GM15510 (cell line): ENCODE data around the gene PRKG1.

Experiments used
- POLR2A ChIP-seq: IDR thresholded peaks from 3 replicates; pipeline ENCODE4 v1.6.1; 2011; ENCODE audit warnings: borderline replicate concordance; ENCODE audit not compliant: insufficient read length; ENCODE audit errors: extremely low read depth

The PRKG1 gene

DNA sequence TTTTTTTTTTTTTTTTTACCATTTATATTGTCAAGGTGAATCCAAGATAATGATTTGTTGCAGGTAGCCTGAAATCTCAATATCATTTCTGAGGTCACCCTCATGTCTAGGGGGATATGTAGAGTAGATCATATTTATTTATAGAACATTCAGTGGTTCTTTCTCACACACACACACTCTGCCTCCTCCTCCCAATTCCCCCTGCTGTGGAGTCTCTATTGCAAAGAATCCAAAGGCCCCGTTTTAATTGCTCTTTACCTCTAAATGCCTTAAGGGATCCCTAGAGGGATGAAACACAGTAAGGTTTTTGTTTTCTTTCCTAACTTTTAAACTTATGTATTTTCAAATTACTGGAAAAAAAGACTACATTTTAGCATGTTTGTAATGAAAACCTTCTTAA lies 170.0 kb downstream of the PRKG1 start:
- no peak for TF ChIP-seq POLR2A

DNA sequence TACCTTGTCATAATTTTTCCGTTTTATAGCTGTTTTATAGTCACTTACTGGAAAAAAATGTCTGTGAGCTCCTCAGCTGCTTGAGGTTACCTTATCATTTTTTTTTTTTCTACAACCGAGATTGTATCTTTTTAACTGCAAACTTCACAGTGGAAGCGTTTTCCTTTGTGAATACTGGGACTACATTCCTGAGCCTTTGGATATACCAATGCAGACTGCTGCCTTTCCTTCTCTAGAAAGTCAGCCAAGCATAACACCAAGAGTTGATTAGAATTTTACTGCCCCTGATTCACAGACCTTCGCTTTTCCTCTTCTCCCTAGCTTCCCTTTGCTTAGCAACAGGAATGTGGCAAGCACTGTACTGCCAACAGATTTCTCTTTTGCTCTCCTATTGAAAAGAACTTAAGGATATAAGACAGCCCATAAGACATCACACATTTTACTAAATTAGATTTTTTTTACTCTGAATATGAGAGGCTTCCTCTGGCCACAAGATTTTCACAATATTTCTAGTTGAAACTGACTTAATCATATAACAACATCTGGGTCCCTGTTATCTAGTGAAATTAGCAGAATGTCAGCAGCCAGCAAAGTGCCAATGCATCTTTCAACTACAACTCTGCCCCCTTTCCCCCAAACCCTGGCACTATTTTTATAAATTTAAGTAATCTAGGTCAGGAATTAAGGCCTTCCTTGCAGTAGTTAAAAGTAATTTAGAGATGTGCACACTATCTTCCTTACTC lies 170.6 kb downstream of the PRKG1 start:
- TF ChIP-seq POLR2A: no peak

DNA sequence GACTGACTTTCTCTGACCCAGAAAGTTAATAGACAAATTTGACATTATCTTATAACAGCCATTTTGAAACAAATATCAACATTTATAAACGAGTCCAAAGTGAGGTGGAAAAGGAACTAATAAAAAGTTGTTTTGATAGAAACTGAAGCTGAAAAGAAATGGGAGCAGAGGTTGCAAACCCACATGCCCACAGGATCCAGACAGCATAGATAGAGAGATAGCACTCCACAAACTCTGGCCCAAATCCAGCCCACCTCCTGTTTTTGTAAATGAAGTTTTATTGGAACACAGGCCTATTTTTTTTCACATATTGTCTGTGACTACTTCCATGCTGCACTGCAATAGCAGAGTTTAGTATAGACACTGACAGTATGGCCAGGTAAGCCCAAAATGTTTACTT lies 171.9 kb downstream of the PRKG1 start:
- TF ChIP-seq POLR2A: no peak

DNA sequence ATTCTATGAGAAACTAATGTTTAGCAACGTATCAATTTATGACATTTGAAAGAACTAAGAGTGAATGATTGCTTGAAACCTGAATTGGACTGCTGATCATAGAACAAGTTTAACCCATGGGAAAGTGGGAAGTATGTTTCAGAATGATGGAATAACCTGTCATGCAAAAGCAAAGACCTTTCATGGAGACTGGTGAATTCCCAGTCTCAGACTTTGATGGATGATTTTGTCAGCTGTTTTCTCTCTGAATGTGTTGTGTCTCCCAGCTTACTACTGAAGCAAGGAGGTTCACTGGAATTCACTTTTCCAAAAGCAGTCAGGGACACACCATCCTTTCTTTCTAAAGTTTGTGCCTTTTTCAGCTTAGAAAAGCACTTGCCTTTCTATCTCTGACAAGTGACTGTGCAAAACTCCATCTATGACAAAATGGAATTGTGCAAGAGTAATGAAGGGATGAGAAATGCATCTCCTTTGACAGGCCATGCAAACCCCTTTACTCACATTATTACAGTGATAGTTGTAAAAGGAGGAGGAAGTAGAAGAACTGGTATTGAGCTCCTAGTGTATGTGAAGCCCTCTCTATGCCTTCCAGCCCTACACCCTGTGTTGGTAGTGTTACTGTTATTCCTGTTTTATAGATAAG lies 176.1 kb downstream of the PRKG1 start:
- no peak for TF ChIP-seq POLR2A

- TF ChIP-seq POLR2A: no peak
Measured at GRCh38 chr10:51251110-51251509, 176.8 kb downstream of the PRKG1 start.

GRCh38 chr10:51255381-51255780 lies 181.1 kb downstream of the PRKG1 start:
- no peak for TF ChIP-seq POLR2A

- no peak for TF ChIP-seq POLR2A
Measured at GRCh38 chr10:51257511-51258248, 183.4 kb downstream of the PRKG1 start.

DNA sequence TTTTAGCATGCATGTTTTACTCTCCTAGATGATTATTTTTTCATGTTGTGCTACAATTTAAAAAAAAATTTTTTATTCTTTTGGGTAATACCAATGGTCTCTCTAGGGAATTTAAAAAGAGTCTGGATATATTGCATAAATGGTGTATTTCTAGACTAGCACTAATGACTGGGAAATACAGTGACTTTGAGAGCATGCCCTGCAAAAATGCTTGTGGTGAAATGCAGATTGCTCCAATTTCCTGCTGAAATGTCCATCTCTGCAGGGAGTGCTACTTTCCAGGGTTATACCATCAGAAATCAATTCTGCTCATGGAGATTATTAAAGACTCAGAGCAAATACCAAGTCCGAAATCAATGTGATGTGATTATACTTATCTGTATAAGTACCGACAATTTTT lies 186.1 kb downstream of the PRKG1 start:
- no peak for TF ChIP-seq POLR2A

GRCh38 chr10:51266496-51266895 lies 192.2 kb downstream of the PRKG1 start:
- TF ChIP-seq POLR2A: no peak

- TF ChIP-seq POLR2A: no peak
Measured at GRCh38 chr10:51269821-51270220, 195.5 kb downstream of the PRKG1 start.

DNA sequence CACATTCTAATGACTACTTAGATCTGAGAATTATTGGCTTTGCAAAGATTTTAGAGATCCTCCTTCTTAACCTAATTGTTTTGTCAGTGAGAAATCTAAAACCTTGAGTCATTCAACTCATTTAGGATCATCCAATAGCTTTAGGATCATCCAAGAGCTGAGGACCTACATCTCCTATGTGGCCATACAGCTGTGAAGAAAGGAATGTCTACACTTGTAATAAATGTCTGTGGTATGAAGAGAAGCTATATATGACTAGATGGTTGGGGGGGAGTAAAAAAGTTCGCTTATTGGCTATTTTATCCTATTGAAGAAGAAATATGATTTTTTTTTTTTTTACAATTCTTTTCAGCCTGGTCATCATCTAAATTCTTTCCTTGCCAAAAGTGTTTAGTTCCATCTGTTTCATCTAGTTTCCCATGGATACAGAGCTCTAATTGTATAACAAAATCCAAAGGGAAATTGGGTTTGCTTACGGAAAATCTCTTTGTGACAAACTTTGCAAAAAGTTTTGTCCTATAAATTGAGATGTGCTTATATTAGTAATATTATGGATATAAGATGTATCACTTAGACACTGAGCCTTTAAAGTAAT lies 196.7 kb downstream of the PRKG1 start:
- no peak for TF ChIP-seq POLR2A

- TF ChIP-seq POLR2A: no peak
Measured at GRCh38 chr10:51272555-51272954, 198.3 kb downstream of the PRKG1 start.

GRCh38 chr10:51273574-51273973 lies 199.3 kb downstream of the PRKG1 start:
- TF ChIP-seq POLR2A: no peak

DNA sequence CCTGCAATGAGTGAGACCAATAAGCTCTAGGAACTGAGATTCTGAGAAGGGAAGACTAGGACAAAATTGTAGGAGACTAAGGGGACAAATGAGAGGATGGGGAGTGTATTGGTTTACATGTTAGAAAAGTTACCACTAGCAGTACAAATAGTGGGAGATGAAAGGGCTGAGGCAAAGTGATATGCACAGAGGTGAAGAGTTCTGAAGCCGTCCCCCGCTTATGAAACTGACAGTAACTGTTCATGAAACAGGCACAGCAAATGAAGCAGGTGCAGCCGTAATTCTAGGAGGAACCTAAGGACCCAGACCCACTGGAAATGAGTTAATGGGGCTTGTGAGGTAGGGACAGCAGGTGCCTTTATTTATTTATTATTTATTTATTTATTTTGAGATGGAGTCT lies 211.3 kb downstream of the PRKG1 start:
- no peak for TF ChIP-seq POLR2A

DNA sequence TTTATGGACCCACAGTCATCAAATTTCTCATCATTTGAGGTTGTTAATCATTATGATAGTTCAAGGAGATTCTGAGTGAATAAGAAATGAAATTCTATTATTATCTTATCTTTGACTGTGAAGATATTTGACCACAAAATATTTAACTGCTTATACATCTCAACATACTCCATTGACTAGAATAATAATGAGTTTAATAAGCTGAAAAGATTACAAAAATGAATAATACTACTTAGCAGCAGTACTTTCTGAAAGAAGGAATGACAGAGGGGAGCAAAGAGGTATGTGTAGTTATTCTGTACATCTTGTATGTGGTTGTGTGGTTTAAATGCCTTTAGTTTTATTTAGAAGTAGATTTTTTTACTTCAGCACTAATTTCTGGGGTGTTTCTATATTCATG lies 214.2 kb downstream of the PRKG1 start:
- TF ChIP-seq POLR2A: no peak

- no peak for TF ChIP-seq POLR2A
Measured at GRCh38 chr10:51289519-51289918, 215.2 kb downstream of the PRKG1 start.

DNA sequence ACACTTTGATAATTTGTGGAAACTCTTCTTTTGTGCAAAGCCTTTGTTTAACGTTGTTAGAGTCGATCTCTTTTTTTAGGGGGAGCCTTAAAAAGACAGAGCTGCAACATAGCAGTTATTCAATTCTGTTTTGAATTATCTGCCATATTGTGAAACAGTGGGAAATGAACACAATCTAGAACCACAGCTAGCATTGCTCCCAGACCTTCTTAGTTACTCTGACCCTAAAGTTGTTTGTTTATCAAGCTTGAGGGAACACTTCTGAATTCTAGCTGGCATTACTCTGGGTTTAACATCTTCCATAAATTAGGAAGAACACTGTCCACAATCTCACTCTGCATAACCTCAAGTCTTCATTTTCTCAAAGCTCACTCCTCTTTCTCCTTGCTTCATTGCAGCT lies 217.7 kb downstream of the PRKG1 start:
- no peak for TF ChIP-seq POLR2A
